IPS-15b (cell line): ENCODE results near the gene DYRK3.

Source experiments
- H3K27me3 ChIP-seq: one replicate; pipeline ENCODE4 v1.6.1; 2013; ENCODE audit warnings: low read length; ENCODE audit not compliant: control insufficient read depth, insufficient read depth
- H3K36me3 ChIP-seq: one replicate; pipeline ENCODE4 v1.6.1; 2013; ENCODE audit warnings: low read length; ENCODE audit not compliant: control insufficient read depth, insufficient read depth
- H3K4me1 ChIP-seq: one replicate; pipeline ENCODE4 v1.6.1; 2013; ENCODE audit warnings: mild to moderate bottlenecking, low read length; ENCODE audit not compliant: control insufficient read depth, insufficient read depth
- H3K4me3 ChIP-seq: one replicate; pipeline ENCODE4 v1.5.1; 2013; ENCODE audit warnings: low read depth, low read length
- H3K9ac ChIP-seq: one replicate; pipeline ENCODE4 v1.6.1; 2013; ENCODE audit warnings: low read depth, mild to moderate bottlenecking, low read length
- H3K9me3 ChIP-seq: one replicate; pipeline ENCODE4 v1.6.1; 2013; ENCODE audit warnings: mild to moderate bottlenecking, low read length; ENCODE audit not compliant: control insufficient read depth, insufficient read depth

DYRK3 gene

GRCh38 chr1:206635080-206635977 lies at the start of gene DYRK3:
Gene DYRK3 (plus strand): TSS chr1:206635536. CDS start chr1:206635704, 168 bp downstream.
- Histone ChIP-seq H3K9ac (peak within 1 kb of the TSS; percentile 50), H3K27me3 (peaks cover 28% of the 10 kb centered on the region), H3K4me3 (peak within 1 kb of the TSS; percentile 83), H3K4me1 (peaks cover 19% of the 10 kb centered on the region), H3K36me3 (no peaks in the 10 kb centered on the region), H3K9me3 (no peaks in the 10 kb centered on the region)

- Histone ChIP-seq H3K36me3 (peaks cover 10% of the 10 kb centered on the region), H3K27me3 (no peaks in the 10 kb centered on the region), H3K4me1 (no peaks in the 10 kb centered on the region), H3K9me3 (no peaks in the 10 kb centered on the region), H3K9ac (no peak overlapping the region), H3K4me3 (no peak overlapping the region)
Measured at GRCh38 chr1:206586501-206587445, 48.6 kb upstream of the DYRK3 start.

GRCh38 chr1:206587904-206588303 lies 47.4 kb upstream of the DYRK3 start:
- H3K9ac ChIP-seq, result no peak overlapping the region
- peaks cover 17% of the 10 kb centered on the region for H3K36me3 ChIP-seq
- no peaks in the 10 kb centered on the region for H3K27me3 ChIP-seq

GRCh38 chr1:206588492-206588891 lies 46.8 kb upstream of the DYRK3 start:
- H3K4me3 ChIP-seq, result no peak overlapping the region
- peaks cover 23% of the 10 kb centered on the region for H3K36me3 ChIP-seq
- H3K9ac ChIP-seq, result no peak overlapping the region

More at GRCh38 chr1:206587904-206588303, 47.4 kb upstream of the DYRK3 start:
- no peaks in the 10 kb centered on the region for H3K4me1 ChIP-seq
- H3K9me3 ChIP-seq, result no peaks in the 10 kb centered on the region
- H3K4me3 ChIP-seq, result no peak overlapping the region

GRCh38 chr1:206589206-206589605 lies 46.1 kb upstream of the DYRK3 start:
- Histone ChIP-seq H3K4me3 (no peak overlapping the region), H3K36me3 (peaks cover 25% of the 10 kb centered on the region), H3K9me3 (no peaks in the 10 kb centered on the region), H3K27me3 (no peaks in the 10 kb centered on the region), H3K4me1 (no peaks in the 10 kb centered on the region), H3K9ac (no peak overlapping the region)

More at GRCh38 chr1:206588492-206588891, 46.8 kb upstream of the DYRK3 start:
- H3K9me3 ChIP-seq, result no peaks in the 10 kb centered on the region
- no peaks in the 10 kb centered on the region for H3K27me3 ChIP-seq
- H3K4me1 ChIP-seq, result no peaks in the 10 kb centered on the region

- Histone ChIP-seq H3K9ac (no peak overlapping the region), H3K4me3 (no peak overlapping the region), H3K9me3 (no peaks in the 10 kb centered on the region), H3K36me3 (peaks cover 25% of the 10 kb centered on the region), H3K4me1 (no peaks in the 10 kb centered on the region), H3K27me3 (no peaks in the 10 kb centered on the region)
Measured at GRCh38 chr1:206590025-206590758, 45.1 kb upstream of the DYRK3 start.

GRCh38 chr1:206591226-206591625 lies 44.1 kb upstream of the DYRK3 start:
- H3K27me3 ChIP-seq, result no peaks in the 10 kb centered on the region
- H3K4me1 ChIP-seq, result no peaks in the 10 kb centered on the region
- H3K4me3 ChIP-seq, result no peak overlapping the region
- no peak overlapping the region for H3K9ac ChIP-seq
- no peaks in the 10 kb centered on the region for H3K9me3 ChIP-seq
- peaks cover 23% of the 10 kb centered on the region for H3K36me3 ChIP-seq

GRCh38 chr1:206591696-206592095 lies 43.6 kb upstream of the DYRK3 start:
- Histone ChIP-seq H3K9ac (no peak overlapping the region), H3K36me3 (peaks cover 23% of the 10 kb centered on the region), H3K27me3 (no peaks in the 10 kb centered on the region), H3K4me1 (no peaks in the 10 kb centered on the region), H3K4me3 (no peak overlapping the region), H3K9me3 (no peaks in the 10 kb centered on the region)

- H3K4me1 ChIP-seq, result no peaks in the 10 kb centered on the region
- no peaks in the 10 kb centered on the region for H3K9me3 ChIP-seq
- H3K9ac ChIP-seq, result no peak overlapping the region
- no peaks in the 10 kb centered on the region for H3K27me3 ChIP-seq
- H3K36me3 ChIP-seq, result peaks cover 25% of the 10 kb centered on the region
- no peak overlapping the region for H3K4me3 ChIP-seq
Measured at GRCh38 chr1:206593351-206593925, 41.9 kb upstream of the DYRK3 start.

- H3K27me3 ChIP-seq, result no peaks in the 10 kb centered on the region
- H3K36me3 ChIP-seq, result peaks cover 43% of the 10 kb centered on the region
- H3K4me3 ChIP-seq, result no peak overlapping the region
- no peak overlapping the region for H3K9ac ChIP-seq
- no peaks in the 10 kb centered on the region for H3K4me1 ChIP-seq
- no peaks in the 10 kb centered on the region for H3K9me3 ChIP-seq
Measured at GRCh38 chr1:206595581-206596318, 39.6 kb upstream of the DYRK3 start.
